ENCODE data around the gene TAS2R40. TPM values are rescaled to one million over a fixed set of nuclear protein-coding genes. Genes with fewer than 3 reads are reported as not detected.
"Not testable (repeated sequence)": the region's sequence is repeated elsewhere in the genome, so short reads cannot be mapped to it uniquely, and the experiment has no call there.

TAS2R40 gene
- total RNA-seq, 1 donor from 2014 or later = not detected

DNA sequence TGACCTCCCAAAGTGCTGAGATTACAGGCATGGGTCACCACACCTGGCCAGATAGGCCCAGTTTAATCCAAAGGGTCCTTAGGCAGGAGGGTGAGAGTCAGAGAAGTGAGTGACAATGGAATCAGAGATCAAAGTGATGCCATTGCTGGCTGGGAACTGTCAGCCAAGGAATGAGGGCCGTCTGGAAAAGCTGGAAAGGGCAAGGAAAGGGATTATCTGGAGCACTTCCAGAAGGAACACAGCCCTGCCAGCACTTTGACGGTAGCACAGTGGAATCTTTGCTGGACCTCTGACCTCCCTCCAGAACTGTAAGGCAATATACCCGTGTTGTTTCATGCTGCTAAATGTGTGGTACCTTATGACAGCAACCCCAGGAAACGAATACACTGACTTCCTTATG is 11.3 kb upstream of the TAS2R40 start:
- no peak for TF ChIP-seq CTCF (conservative IDR thresholded peaks at IDR 0.05; ENCODE audit: low read depth, low read length)
- DNase-seq (ENCODE audit: low read depth) = no peak
- no peak overlapping the region for H3K4me3 ChIP-seq (ENCODE audit: low read depth, low read length)

DNA sequence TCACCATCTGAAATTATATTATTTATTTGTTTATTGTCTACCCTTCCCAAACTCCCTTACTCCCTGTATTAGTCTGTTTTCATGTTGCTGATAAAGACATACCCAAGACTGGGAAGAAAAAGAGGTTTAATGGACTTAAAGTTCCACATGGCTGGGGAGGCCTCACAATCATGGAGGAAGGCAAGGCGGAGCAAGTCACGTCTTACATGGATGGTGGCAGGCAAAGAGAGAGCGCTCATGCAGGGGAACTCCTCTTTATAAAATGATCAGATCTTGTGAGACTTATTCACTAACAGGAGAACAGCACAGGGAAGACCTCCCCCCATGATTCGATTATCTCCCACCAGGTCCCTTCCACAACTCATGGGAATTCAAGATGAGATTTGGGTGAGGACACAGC is 8.4 kb upstream of the TAS2R40 start:
- not testable (repeated sequence) for DNase-seq (ENCODE audit: low read depth); H3K4me3 ChIP-seq (ENCODE audit: low read depth, low read length)

GRCh38 chr7:143214789-143215679 is 6.8 kb upstream of the TAS2R40 start:
- DNase-seq (ENCODE audit: low read depth) = peak; percentile 56

GRCh38 chr7:143216151-143216550 is 5.7 kb upstream of the TAS2R40 start:
- no peak for TF ChIP-seq CTCF (conservative IDR thresholded peaks at IDR 0.05; ENCODE audit: low read depth, low read length)
- no peak overlapping the region for H3K4me3 ChIP-seq (ENCODE audit: low read depth, low read length)
- no peak for DNase-seq (ENCODE audit: low read depth)

More at GRCh38 chr7:143214789-143215679, 6.8 kb upstream of the TAS2R40 start:
- no peak overlapping the region for H3K4me3 ChIP-seq (ENCODE audit: low read depth, low read length)
- peak; percentile 100 for TF ChIP-seq CTCF (conservative IDR thresholded peaks at IDR 0.05; ENCODE audit: low read depth, low read length)

DNA sequence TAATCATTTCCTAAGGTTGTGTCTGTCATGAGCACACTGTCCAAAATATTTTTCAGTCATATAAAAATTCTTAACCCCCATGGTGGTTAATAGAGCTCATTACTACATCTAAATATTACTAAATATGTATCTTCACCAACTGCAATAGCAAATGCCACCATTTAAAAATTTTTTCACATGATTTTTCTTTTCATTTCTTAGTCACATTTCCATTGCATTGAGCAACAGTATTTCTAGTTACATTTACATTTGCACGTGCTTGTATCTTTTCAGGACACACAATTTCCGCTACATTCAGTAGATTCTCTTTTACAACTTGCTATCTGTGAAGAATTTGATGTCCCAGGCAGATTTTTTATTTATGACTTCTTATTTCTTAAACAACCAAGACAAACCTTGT is 5.2 kb upstream of the TAS2R40 start:
- no peak for DNase-seq (ENCODE audit: low read depth)
- no peak for TF ChIP-seq CTCF (conservative IDR thresholded peaks at IDR 0.05; ENCODE audit: low read depth, low read length)
- H3K4me3 ChIP-seq (ENCODE audit: low read depth, low read length) = no peak overlapping the region

DNA sequence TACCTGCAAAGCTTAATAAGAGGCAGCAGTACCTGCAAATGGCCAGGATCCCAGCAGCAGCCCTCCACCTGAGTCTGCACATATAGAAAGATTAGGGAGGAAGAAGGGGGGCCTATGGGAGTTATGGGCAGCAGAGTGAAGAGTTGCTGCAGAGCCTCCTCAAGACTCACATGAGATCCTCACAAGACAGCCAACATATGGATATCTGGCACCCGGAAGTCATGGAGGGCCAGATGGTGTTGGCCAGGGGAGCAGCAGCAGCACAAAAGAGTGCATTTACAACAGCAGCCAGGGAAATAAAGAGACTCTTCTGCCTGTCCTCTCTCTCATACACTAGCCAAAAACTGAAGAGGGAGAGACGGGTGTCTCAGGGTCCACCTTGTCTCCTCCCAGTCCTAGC is 4.0 kb upstream of the TAS2R40 start:
- no peak for DNase-seq (ENCODE audit: low read depth)
- TF ChIP-seq CTCF (conservative IDR thresholded peaks at IDR 0.05; ENCODE audit: low read depth, low read length) = no peak
- H3K4me3 ChIP-seq (ENCODE audit: low read depth, low read length) = no peak overlapping the region

DNA sequence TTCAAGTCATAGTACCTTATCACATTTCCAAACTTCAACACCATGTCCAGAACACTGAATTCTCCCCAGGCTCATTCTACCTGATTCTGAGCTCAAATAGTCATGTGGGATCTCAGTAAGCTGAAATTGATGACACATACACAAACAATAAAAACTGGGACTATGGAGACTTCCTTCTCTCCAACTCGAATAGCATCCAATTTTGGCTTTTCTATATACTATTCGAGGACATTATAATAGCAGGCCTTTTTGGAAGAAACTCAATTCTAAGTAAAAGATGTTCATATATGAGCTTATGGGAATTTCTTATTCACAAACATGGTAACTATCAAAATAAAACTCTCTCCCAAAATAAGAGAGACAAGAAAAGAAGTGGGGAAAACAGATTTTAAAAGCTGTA is 551 bp upstream of the TAS2R40 start:
- no peak overlapping the region for H3K4me3 ChIP-seq (ENCODE audit: low read depth, low read length)
- TF ChIP-seq CTCF (conservative IDR thresholded peaks at IDR 0.05; ENCODE audit: low read depth, low read length) = no peak
- DNase-seq (ENCODE audit: low read depth) = no peak
